GM13977 (cell line): ENCODE measurements around the gene ZNF26.
"Not testable (repeated sequence)": the region's sequence is repeated elsewhere in the genome, so short reads cannot be mapped to it uniquely, and the experiment has no call there.

ENCODE experiments used
- DNase-seq: peaks from one replicate; pipeline ENCODE4 v3.0.0; 2012; ENCODE audit warnings: low spot score
- CTCF ChIP-seq: IDR thresholded peaks from 2 replicates; pipeline ENCODE4 v1.5.1; 2012; ENCODE audit warnings: mild to moderate bottlenecking, control low read depth; ENCODE audit not compliant: insufficient read depth; ENCODE audit errors: extremely low read depth, missing control alignments
- in situ Hi-C: fragments of 300-500 bp; cut with MboI; formaldehyde crosslinking; loops from one replicate; pipeline ENCODE4 v1.12.0; 2022; ENCODE audit warnings: low sequenced_read_pairs, low pct_unique_long_range_greater_than_20kb, mixed read lengths, inconsistent platforms; ENCODE audit not compliant: unreplicated experiment

The ZNF26 gene

GRCh38 chr12:132963947-132964346, 22.2 kb upstream of the ZNF26 start:
- TF ChIP-seq CTCF: peak; percentile 15
- in situ Hi-C loops, DNase-seq: not testable (repeated sequence)

GRCh38 chr12:132965796-132966195, 20.4 kb upstream of the ZNF26 start:
- no peak for DNase-seq
- no peak for TF ChIP-seq CTCF
- in situ Hi-C loops: no loop called here

GRCh38 chr12:132966676-132967415, 19.3 kb upstream of the ZNF26 start:
- in situ Hi-C loops: no loop called here
- no peak for TF ChIP-seq CTCF
- no peak for DNase-seq

GRCh38 chr12:132967736-132968135, 18.4 kb upstream of the ZNF26 start:
- no peak for TF ChIP-seq CTCF
- no peak for DNase-seq
- in situ Hi-C loops: no loop called here

GRCh38 chr12:132972374-132972773, 13.8 kb upstream of the ZNF26 start:
- DNase-seq: no peak
- in situ Hi-C loops: no loop called here
- no peak for TF ChIP-seq CTCF

- DNase-seq, in situ Hi-C loops: not testable (repeated sequence)
- TF ChIP-seq CTCF: peak; percentile 35
Observed at GRCh38 chr12:132976870-132977269, 9.3 kb upstream of the ZNF26 start.
